Embryonic facial prominence (tissue), 1 donor: ENCODE results near the gene TRIM40.
"Not testable (repeated sequence)": the region's sequence is repeated elsewhere in the genome, so short reads cannot be mapped to it uniquely, and the experiment has no call there.

ENCODE experiments used
- DNase-seq: peaks from one replicate; pipeline ENCODE4 v3.0.0-alpha.2; 2016; ENCODE audit errors: extremely low spot score

The TRIM40 gene

DNA sequence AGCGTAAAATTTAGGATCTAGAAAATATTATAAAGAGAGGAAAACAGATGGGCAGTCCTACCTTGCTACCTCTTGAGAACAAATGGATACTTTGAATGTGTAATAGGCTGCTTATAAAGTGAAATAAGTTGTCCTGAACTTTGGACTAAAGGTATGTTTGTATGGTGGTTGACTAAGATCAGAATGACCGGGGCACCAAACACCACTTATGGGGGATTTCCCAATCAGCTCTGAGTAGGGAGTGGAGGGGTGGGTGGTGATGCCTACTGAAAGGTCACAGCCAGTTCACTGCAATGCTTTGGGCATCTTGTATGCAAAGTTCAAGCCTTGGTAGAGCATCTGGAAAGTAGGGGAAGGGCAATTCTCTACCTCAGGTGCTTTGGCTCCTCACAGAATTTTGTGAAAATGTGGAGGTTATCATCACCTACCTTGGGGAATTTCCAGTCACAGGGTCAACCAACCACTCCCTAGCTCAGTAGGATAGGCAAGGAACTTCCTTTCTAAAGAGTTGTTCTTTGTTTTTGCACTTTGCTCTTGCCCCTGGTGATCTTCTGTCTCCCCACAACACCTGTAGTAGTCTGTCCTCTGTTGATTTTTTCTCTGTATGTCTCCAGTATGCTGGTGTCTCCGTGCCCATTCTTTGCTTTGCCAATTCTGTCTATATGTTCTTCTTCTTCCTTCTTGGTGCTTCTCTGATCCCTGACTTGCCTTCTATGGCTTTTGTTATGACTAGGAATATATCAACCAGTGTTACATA lies 22.8 kb upstream of the TRIM40 start, which contains the start of gene TRIM31:
TSS of gene TRIM31 (minus strand) at position 88 of the 757 bp plus-strand sequence. CDS start 285 bp downstream, outside the sequence.
- no peak for DNase-seq

GRCh38 chr6:30113841-30114240 lies 22.1 kb upstream of the TRIM40 start:
- DNase-seq, result no peak

- DNase-seq, result no peak
Measured at GRCh38 chr6:30116724-30117123, 19.2 kb upstream of the TRIM40 start.

DNA sequence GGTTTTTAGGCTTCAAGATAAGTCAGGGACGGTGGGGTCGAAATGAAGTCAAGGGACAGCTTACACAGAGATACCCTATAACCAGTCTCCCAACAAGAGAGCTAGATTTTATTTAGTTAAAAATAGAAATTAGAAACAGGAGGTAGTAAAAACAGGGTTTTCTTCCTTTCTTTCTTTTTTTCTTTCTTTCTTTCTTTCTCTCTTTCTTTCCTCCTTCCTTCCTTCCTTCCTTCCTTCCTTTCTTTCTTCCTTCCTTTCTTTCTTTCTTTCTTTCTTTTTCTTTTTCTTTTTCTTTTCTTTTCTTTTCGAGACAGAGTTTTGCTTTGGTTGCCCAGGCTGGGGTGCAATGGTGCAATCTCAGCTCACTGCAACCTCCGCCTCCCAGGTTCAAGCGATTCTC lies 17.2 kb upstream of the TRIM40 start:
- not testable (repeated sequence) for DNase-seq

DNA sequence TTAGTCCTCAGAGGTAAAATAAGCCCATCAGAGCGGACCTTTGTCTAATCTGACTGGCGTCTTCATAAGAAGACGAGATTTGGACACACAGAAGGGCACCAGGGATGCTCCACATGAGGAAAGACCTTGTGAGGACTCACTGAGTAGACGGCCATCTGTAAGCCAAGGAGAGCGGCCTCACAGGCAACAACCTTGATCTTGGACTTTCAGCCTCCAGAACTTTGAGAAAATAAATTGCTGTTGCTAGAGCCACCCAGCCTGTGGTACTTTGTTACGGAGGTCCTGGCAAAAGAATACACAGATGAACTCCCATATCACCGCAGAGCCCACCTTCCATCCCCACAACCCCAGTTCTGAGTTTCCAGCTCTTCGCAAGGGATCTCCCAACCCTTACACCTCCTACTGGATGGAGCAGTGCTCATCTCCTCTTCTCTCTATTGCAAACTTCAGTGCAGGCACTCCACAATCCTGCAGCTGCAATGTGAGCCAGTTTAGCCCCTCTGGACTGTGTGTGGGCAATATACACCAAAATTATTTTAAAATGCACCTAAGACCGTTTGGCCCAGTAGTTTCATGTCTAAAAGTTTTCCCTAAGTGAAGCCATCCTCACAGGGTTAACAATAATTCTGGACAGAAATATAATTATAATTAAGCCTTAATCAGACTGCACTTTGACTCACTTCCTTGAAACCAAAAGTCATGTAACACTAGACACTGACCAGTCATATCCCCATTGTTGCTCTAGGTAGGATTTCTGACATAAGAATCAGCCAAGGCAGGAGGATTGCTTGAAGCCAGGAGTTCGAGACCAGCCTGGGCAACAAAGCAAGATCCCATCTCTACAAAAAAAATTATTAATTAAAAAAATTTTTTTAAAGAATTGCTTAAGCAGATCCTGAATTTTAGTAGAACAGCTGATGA lies 14.2 kb upstream of the TRIM40 start:
- DNase-seq, result no peak

- DNase-seq, result no peak
Measured at GRCh38 chr6:30122515-30122914, 13.4 kb upstream of the TRIM40 start.

- DNase-seq, result no peak
Measured at GRCh38 chr6:30127238-30128093, 8.5 kb upstream of the TRIM40 start.

DNA sequence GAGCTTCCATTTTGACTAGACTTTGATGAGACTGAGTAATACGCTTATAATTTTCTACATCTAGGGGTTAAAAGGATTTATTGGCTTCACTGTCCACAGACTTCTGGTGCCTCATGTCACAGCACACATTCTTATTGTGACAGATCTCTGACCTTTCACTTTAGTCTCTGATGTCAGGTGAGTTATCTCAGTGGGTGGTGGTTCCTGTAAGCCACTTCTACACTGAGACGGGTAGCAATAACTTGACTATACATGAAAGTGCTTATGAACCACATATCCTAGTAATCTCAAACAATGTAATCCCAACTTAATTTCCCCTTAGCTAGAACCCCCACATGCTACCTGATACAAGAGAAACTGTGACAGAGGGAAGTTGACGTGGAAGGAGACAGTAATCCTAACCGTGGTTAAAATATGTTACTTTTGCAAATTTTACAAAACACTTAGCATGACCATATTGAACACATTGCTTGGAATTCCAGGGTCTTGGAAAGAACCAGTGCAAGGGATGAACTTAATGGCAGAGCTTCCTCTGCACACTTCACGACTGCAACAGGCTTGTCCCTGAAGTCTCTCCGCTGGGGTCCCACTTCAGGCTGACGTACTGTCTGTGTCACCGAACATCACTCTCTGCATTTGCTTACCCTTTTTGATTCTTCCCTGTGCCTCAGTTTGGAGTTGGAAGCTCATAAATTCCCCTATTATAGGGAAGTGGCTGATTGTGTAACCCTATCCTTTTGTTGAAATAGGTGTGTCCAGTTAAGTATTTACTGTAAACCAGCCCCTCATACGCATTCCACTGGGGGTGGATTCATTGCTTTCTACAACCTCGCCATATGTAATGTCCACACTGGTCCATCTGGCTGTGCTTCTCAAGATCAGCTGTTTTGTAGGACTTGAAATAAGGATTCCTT lies 6.4 kb upstream of the TRIM40 start:
- DNase-seq, result no peak

GRCh38 chr6:30130179-30130679 lies 5.7 kb upstream of the TRIM40 start:
- no peak for DNase-seq

GRCh38 chr6:30130887-30131862 lies 4.8 kb upstream of the TRIM40 start:
- peak; percentile 47 for DNase-seq

- DNase-seq, result no peak
Measured at GRCh38 chr6:30131947-30132497, 3.9 kb upstream of the TRIM40 start.

GRCh38 chr6:30135147-30135546 lies 793 bp upstream of the TRIM40 start:
- no peak for DNase-seq

DNA sequence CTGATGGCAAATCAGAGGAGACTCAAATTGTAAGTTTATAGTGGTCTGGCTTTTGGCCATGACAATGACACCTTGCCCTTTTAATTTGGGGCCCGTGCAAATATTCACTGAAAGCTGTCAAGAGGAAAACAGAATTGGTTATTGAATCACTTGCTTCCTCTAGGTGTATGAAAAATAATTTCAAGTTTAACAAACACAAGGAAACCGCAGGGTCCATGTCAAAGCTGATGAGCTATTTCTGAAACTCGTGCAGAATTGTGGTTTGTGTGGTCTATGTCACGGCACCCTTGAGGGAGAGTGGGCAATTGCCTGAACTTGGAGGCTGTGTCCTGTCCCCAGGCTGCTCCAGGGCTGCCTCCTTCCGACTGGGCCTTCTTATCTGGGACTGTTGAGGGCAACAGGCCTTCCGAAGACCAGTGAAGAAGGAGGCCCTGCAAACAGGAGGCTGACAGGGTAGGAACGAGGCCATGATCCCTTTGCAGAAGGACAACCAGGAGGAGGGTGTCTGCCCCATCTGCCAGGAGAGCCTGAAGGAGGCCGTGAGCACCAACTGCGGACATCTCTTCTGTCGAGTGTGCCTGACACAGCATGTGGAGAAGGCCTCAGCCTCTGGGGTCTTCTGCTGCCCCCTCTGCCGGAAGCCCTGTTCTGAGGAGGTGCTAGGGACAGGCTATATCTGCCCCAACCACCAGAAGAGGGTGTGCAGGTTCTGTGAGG lies 788 bp downstream of the TRIM40 start:
- no peak for DNase-seq

- not testable (repeated sequence) for DNase-seq
Measured at GRCh38 chr6:30140240-30140639, 4.3 kb downstream of the TRIM40 start.

DNA sequence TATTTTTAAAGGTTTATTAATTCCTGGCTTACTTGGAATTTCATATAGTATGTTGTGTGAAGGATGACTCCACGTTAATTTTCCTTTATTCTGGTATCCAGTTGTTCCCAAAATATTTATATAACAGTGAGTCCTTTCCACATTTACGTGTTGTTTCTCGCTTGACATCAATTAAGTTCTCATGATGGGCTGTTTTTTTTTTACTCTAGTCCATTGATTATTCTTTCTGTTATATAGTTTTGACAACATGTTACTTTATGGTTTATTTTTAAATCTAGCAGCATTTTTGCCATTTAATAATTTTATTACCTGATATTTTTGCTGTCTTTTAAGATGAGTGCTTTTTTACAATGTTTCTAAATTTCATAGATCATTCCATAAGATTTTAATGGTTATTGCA lies 6.7 kb downstream of the TRIM40 start:
- no peak for DNase-seq

GRCh38 chr6:30143780-30144179 lies 7.8 kb downstream of the TRIM40 start:
- DNase-seq, result no peak

DNA sequence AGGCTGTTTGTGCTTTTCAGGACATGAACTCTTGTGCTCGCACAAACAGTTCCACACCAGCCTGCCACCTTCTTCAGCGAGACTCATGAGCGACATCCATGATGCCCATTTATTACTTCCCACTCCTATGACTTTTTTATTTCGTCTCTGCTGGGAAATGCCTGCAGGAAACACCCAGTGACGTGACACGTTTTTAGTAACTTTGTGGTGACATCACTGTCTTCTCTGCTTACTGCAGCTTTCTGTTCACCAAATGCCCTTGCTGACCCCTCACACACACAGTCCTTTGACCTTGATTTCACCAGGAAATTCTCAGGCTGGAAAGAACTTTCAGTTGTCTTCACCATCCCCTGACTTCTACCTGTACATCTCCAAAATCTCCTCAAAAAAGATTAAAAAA lies 8.9 kb downstream of the TRIM40 start:
- no peak for DNase-seq

GRCh38 chr6:30145818-30146217 lies 9.9 kb downstream of the TRIM40 start:
- no peak for DNase-seq
